Peyer's patch (tissue), 4 donors: Measurements from ENCODE around the gene GUSB.
"Not testable (repeated sequence)": the region's sequence is repeated elsewhere in the genome, so short reads cannot be mapped to it uniquely, and the experiment has no call there.

ENCODE experiments used
- POLR2A ChIP-seq, 2 donors: fragments of 450-650 bp; IDR thresholded peaks; one replicate each; pipeline ENCODE4 v1.5.1; 2017; ENCODE audit warnings: antibody characterized with exemption in 2 of 2, mild to moderate bottlenecking in 2 of 2, moderate library complexity in 2 of 2
- TF ChIP-seq, protein P1 (sequence below), 6 experiments: fragments of 450-650 bp in 4 of 6; fragments of 200-600 bp in 2 of 6; sonication (generic) in 1 of 6; IDR thresholded peaks; one replicate each; pipeline ENCODE4 v1.5.1; 2017 to 2019; ENCODE audit warnings: antibody characterized with exemption in 6 of 6, mild to moderate bottlenecking in 3 of 6, moderate library complexity in 1 of 6

DNA sequence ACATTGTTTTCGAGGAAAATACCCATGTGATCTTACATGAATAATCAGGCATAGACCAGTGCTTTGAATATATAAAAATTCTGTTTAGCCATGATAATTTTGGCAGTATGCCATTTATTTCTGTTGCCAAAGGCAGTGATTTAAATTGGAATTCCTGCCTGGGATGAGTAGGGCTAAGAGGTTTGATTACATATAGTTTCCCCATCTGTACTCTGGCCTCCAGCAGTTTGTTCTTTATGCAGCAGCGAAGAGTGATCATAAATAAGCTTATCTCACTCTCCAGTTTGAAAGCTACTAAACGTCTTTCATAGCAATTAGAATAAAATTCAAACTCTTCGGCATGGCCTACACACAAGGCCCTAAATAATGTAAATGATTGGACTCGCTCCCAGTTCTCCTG is 36.2 kb downstream of the GUSB start:
- TF ChIP-seq, protein P1, sequence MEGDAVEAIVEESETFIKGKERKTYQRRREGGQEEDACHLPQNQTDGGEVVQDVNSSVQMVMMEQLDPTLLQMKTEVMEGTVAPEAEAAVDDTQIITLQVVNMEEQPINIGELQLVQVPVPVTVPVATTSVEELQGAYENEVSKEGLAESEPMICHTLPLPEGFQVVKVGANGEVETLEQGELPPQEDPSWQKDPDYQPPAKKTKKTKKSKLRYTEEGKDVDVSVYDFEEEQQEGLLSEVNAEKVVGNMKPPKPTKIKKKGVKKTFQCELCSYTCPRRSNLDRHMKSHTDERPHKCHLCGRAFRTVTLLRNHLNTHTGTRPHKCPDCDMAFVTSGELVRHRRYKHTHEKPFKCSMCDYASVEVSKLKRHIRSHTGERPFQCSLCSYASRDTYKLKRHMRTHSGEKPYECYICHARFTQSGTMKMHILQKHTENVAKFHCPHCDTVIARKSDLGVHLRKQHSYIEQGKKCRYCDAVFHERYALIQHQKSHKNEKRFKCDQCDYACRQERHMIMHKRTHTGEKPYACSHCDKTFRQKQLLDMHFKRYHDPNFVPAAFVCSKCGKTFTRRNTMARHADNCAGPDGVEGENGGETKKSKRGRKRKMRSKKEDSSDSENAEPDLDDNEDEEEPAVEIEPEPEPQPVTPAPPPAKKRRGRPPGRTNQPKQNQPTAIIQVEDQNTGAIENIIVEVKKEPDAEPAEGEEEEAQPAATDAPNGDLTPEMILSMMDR (IDR thresholded peaks at IDR 0.05): not testable (repeated sequence)
- not testable (repeated sequence) for TF ChIP-seq POLR2A (IDR thresholded peaks at IDR 0.05)
